GM12875 (cell line): ENCODE data around the gene BCAS3.

Experiments
- H3K4me3 ChIP-seq: one replicate; pipeline ENCODE4 v1.5.1; 2011; ENCODE audit warnings: low read depth, low read length, control low read depth
- CTCF ChIP-seq: IDR thresholded peaks from 2 replicates; pipeline ENCODE4 v1.5.1; 2011; ENCODE audit warnings: low read depth, mild to moderate bottlenecking, control low read depth, inconsistent platforms, low read length, moderate library complexity, borderline replicate concordance; ENCODE audit not compliant: insufficient read depth

The BCAS3 gene

GRCh38 chr17:60640503-60640902 is 37.1 kb upstream of the BCAS3 start:
- H3K4me3 ChIP-seq = no peak overlapping the region
- TF ChIP-seq CTCF = peak; percentile 37; the same call in 1 of the 2 replicates

DNA sequence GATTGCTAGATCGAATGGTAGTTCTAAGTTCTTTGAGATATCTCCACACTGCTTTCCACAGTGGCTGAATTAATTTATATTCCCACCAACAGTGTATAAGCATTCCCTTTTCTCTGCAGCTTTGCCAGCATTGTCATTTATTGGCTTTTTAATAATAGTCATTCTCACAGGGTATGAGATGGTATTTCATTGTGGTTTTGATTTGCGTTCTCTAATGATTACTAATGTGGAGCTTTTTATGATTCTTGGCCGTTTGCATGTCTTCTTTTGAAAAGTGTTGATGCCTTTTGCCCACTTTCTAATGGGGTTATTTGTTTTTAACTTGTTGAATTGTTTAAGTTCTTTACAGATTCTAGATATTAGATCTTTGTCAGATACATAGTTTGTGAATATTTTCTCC is 36.5 kb upstream of the BCAS3 start:
- no peak overlapping the region for H3K4me3 ChIP-seq
- TF ChIP-seq CTCF = no peak

DNA sequence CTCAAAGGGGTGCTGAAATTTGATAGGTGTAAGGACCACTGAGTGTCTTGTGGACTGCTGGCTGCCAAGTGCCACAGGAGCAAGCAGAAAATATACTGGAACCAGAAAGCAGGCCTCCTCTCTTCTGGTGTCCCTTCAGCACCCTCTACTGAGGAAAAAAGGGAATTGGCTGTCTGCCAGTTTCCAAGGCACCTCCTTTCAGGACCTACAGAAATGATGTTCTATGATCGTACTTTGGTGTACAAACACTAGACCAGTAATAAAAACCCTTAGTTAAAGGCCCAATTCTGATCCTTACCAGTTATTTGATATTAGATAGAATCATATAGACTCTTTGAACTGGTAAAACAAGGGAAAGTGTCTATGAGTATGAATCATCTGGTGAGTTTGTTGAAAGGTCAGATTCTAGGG is 35.8 kb upstream of the BCAS3 start:
- no peak overlapping the region for H3K4me3 ChIP-seq
- TF ChIP-seq CTCF = peak; percentile 35; the same call in 1 of the 2 replicates

GRCh38 chr17:60645918-60646523 is 31.6 kb upstream of the BCAS3 start:
- no peak for TF ChIP-seq CTCF
- no peak overlapping the region for H3K4me3 ChIP-seq

DNA sequence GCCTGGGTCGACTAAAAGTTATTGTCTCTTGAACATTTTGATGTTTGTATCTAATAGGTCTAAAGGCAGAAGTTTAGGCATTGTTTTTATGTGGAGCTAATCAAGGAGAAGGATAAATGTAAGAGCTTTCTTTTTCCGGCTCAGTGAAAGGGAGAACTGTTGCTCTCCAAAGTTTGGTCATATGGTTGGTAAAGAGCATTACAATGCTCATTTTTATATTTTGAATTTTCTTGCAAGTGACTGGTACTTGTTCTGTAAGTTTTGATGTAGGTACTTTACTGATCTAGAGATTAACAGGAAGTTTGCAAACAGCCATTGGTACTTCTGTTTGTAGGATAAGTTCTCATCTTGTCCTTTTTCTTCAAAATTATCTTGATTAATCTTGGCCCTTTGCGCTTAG is 30.9 kb upstream of the BCAS3 start:
- no peak overlapping the region for H3K4me3 ChIP-seq
- TF ChIP-seq CTCF = no peak

DNA sequence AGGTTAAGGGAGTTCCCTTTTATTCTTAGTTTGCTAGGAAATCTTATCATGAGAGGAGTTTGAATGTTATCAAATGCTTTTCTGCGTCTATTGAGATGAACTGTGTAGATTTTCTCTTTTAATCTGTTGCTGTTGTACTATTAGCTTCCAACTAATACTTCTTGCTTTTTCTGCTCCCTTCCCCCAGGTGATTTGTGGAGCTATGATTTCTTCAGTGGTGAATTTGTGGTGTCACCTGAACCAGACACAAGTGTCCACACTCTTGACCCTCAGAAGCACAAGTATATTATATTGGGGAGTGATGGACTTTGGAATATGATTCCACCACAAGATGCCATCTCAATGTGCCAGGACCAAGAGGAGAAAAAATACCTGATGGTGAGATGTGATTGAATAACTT is 29.9 kb upstream of the BCAS3 start:
- H3K4me3 ChIP-seq = no peak overlapping the region
- TF ChIP-seq CTCF = no peak

GRCh38 chr17:60652454-60653247 is 25.0 kb upstream of the BCAS3 start:
- no peak overlapping the region for H3K4me3 ChIP-seq

More at GRCh38 chr17:60652454-60653247, 25.0 kb upstream of the BCAS3 start:
- TF ChIP-seq CTCF = no peak
